Nephron (organoid): Measurements from ENCODE around the gene LGI4.

ENCODE experiments used
- H3K27ac Mint-ChIP-seq, 3 experiments: 2 replicates each; pipeline ENCODE4 v1.8.0; 2020; ENCODE audit warnings: mixed read lengths in 3 of 3, mild to moderate bottlenecking in 2 of 3, moderate library complexity in 1 of 3
- H3K27me3 Mint-ChIP-seq: 2 replicates; pipeline ENCODE4 v1.8.0; 2021; ENCODE audit warnings: low read depth, mild to moderate bottlenecking, moderate library complexity, mixed read lengths
- H3K36me3 Mint-ChIP-seq: 2 replicates; pipeline ENCODE4 v1.8.0; 2020; ENCODE audit warnings: low read depth, mixed read lengths
- H3K4me1 Mint-ChIP-seq: 2 replicates; pipeline ENCODE4 v1.8.0; 2020; ENCODE audit warnings: mixed read lengths
- H3K4me3 Mint-ChIP-seq, 3 experiments: 2 replicates each; pipeline ENCODE4 v1.8.0; 2020; ENCODE audit warnings: mild to moderate bottlenecking in 3 of 3, mixed read lengths in 3 of 3, moderate library complexity in 2 of 3
- H3K9me3 Mint-ChIP-seq: 2 replicates; pipeline ENCODE4 v1.8.0; 2020; ENCODE audit warnings: mixed read lengths
- TF ChIP-seq, protein P1 (sequence below), 3 experiments: fragments of 200-600 bp; sonication (generic); IDR thresholded peaks; one replicate each; pipeline ENCODE4 v1.5.0; 2021; ENCODE audit warnings: antibody characterized with exemption in 3 of 3; ENCODE audit not compliant: unreplicated experiment in 3 of 3

The LGI4 gene

DNA sequence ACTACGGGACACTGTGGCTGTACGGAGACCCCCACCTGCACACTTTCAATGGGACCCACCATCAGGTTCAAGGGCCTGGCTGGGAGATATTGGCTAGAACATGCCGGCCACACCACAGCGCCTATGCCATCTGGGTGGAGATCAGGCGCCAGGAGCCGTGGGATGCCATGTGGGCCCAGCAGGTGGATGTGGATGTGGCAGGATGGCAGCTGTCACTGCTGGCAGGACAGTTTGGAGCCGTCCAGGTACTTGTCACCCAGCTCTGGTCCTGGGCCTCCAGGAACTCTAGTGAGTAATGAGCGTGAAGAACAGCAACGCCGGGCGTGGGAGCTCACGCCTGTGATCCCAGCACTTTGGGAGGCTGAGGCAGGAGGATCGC is 35.0 kb downstream of the LGI4 start:
- no peaks in the 10 kb centered on the region for H3K9me3 Mint-ChIP-seq

DNA sequence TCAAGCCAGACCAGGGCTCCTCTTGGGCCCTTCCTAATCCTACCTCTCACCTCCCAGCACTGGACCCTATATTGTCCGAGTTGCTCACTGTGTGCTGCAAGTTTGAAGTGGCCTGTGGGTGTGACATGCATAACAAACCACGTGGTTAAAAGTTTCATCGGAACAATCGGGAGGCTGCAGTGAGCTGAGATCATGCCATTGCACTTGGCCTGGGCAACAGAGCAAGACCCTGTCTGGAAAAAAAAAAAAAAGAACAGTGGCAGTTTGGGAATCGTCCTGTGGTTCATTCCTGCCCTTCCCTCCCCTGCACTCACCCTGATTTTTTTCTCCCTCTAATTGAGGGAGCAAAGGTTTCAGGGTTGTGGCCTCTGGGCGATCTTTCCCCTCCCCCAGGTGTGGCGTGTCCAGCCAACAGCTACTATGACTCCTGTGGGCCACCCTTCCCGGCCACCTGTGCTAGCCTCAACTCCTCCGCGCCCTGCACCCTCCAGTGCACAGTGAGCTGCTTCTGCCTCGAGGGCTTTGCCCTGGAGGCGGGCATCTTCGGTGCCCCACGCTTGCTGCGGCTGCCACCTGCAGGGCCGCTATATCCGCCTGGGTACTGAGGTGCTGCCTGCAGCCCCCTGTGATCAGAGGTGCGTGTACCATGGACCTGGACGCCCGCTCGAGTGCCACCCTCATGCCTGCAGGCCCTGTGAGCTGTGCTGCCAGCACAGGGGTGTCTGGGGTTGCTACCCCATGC is 35.5 kb downstream of the LGI4 start:
- H3K27me3 Mint-ChIP-seq: peaks cover 4% of the 10 kb centered on the region
- H3K27ac Mint-ChIP-seq: no peak overlapping the region
- no peak overlapping the region for H3K4me3 Mint-ChIP-seq
- H3K4me1 Mint-ChIP-seq: no peaks in the 10 kb centered on the region
- TF ChIP-seq, protein P1, sequence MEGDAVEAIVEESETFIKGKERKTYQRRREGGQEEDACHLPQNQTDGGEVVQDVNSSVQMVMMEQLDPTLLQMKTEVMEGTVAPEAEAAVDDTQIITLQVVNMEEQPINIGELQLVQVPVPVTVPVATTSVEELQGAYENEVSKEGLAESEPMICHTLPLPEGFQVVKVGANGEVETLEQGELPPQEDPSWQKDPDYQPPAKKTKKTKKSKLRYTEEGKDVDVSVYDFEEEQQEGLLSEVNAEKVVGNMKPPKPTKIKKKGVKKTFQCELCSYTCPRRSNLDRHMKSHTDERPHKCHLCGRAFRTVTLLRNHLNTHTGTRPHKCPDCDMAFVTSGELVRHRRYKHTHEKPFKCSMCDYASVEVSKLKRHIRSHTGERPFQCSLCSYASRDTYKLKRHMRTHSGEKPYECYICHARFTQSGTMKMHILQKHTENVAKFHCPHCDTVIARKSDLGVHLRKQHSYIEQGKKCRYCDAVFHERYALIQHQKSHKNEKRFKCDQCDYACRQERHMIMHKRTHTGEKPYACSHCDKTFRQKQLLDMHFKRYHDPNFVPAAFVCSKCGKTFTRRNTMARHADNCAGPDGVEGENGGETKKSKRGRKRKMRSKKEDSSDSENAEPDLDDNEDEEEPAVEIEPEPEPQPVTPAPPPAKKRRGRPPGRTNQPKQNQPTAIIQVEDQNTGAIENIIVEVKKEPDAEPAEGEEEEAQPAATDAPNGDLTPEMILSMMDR (IDR thresholded peaks at IDR 0.05; ENCODE audit: unreplicated experiment in 3 of 3): no peak
- no peaks in the 10 kb centered on the region for H3K9me3 Mint-ChIP-seq
- no peaks in the 10 kb centered on the region for H3K36me3 Mint-ChIP-seq

More for the DNA sequence above, 35.0 kb downstream of the LGI4 start:
- H3K27ac Mint-ChIP-seq: no peak overlapping the region
- peaks cover 4% of the 10 kb centered on the region for H3K27me3 Mint-ChIP-seq
- H3K36me3 Mint-ChIP-seq: no peaks in the 10 kb centered on the region
- TF ChIP-seq, protein P1 (IDR thresholded peaks at IDR 0.05; ENCODE audit: unreplicated experiment in 3 of 3): no peak
- H3K4me3 Mint-ChIP-seq: no peak overlapping the region
- H3K4me1 Mint-ChIP-seq: no peaks in the 10 kb centered on the region

DNA sequence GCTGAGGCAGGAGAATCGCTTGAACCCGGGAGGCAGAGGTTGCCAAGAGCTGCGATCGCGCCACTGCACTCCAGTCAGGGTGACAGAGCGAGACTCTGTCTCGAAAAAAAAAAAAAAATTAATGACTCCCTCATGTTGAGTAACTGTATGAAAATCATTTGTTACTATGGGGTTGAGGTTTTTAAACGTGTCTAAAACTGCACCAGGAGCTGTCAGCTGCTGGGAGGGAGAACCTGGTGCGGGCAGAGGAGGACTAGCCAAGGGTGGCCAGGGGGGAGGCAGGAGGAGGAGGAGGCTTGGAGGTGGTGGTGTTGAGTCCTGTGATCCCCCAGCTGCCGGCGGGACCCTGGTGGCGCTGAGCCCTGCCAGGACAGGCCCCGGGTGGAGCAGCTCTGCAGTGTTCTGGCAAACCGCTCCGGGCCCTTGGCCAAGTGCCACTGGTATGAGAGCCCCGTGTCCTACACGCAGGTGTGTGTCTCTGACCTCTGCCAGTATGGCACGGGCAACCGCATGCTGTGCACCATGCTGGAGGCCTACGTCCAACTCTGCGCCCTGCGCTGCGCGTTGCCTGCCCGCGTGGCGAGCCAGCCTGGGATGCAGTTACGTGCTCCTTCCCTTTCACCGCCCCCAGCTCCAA is 36.3 kb downstream of the LGI4 start:
- TF ChIP-seq, protein P1 (IDR thresholded peaks at IDR 0.05; ENCODE audit: unreplicated experiment in 3 of 3): no peak
- Mint-ChIP-seq H3K27ac (no peak overlapping the region), H3K36me3 (no peaks in the 10 kb centered on the region), H3K4me3 (no peak overlapping the region), H3K27me3 (peaks cover 4% of the 10 kb centered on the region), H3K4me1 (no peaks in the 10 kb centered on the region), H3K9me3 (no peaks in the 10 kb centered on the region)

DNA sequence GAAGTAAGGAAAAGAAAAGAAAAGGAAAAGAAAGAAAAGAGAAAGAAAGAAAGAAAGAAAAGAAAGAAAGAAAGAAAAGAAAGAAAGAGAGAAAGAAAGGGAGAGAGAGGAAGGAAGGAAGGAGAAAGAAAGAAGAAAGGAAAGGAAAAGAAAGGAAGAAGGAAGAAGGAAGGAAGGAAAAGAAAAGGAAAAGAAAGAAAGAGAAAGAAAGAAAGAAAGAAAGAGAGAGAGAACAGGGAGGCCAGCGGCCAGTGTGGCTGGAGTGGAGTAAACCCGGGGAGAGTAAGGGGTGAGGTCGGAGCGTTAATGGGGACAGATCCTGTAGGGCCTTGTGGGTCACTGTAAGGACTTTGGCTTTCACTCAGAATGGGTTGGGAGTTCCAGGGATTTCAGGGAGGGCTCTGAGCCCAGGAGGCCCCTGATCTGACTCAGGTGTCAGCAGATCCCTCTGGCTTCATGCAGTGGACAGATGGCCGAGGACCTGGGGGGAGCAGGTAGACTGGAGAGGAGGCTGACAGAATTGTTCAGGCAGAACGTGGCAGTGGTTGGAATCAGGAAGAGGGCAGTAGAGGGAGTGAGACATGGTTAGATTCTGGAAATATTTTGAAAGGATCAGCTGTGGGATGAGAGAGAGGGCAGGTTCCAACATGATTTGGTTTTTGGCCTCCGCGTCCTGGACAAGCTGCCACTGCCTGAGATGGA is 39.0 kb downstream of the LGI4 start:
- TF ChIP-seq, protein P1 (IDR thresholded peaks at IDR 0.05; ENCODE audit: unreplicated experiment in 3 of 3): no peak

DNA sequence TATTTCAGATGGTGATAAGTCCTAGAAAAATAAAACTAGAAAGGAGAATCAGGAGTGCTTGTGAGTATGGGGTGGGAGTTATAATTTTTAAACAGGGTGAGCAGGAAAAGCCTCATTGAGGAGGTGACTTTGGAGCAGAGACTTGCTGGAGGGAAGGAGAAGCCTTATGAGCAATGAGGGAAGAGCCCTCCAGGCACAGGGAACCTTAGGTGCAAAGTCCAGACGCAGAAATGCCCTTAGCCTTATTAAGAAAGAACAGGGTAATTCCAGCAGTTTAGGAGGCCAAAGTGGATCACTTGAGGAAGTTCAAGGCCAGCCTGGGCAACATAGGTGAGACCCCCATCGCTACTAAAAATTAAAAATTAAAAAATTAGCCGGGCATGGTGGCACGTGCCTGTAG is 40.2 kb downstream of the LGI4 start:
- no peaks in the 10 kb centered on the region for H3K9me3 Mint-ChIP-seq
- TF ChIP-seq, protein P1 (IDR thresholded peaks at IDR 0.05; ENCODE audit: unreplicated experiment in 3 of 3): no peak
- no peaks in the 10 kb centered on the region for H3K36me3 Mint-ChIP-seq
- H3K4me1 Mint-ChIP-seq: no peaks in the 10 kb centered on the region
- H3K27ac Mint-ChIP-seq: no peak overlapping the region
- no peak overlapping the region for H3K4me3 Mint-ChIP-seq
- peaks cover 19% of the 10 kb centered on the region for H3K27me3 Mint-ChIP-seq

More for the DNA sequence above, 39.0 kb downstream of the LGI4 start:
- H3K9me3 Mint-ChIP-seq: no peaks in the 10 kb centered on the region
- no peak overlapping the region for H3K27ac Mint-ChIP-seq
- H3K27me3 Mint-ChIP-seq: peaks cover 12% of the 10 kb centered on the region
- no peaks in the 10 kb centered on the region for H3K36me3 Mint-ChIP-seq
- no peaks in the 10 kb centered on the region for H3K4me1 Mint-ChIP-seq
- H3K4me3 Mint-ChIP-seq: no peak overlapping the region
